ENCODE results near the gene SLC7A6.

The SLC7A6 gene

GRCh38 chr16:68257251-68257905 is 6.9 kb upstream of the SLC7A6 start:
- DNase-seq (ENCODE audit: low spot score) = no peak

- DNase-seq (ENCODE audit: low spot score) = peak; percentile 59
Measured at GRCh38 chr16:68257906-68258800, 6.2 kb upstream of the SLC7A6 start.

GRCh38 chr16:68259007-68259825 is 5.1 kb upstream of the SLC7A6 start:
- DNase-seq (ENCODE audit: low spot score) = no peak

GRCh38 chr16:68263559-68264127 is 683 bp upstream of the SLC7A6 start:
- DNase-seq (ENCODE audit: low spot score) = no peak

GRCh38 chr16:68265078-68265920 is 973 bp downstream of the SLC7A6 start:
- DNase-seq (ENCODE audit: low spot score) = peak; percentile 81

- no peak for DNase-seq (ENCODE audit: low spot score)
Measured at GRCh38 chr16:68267612-68268405, 3.5 kb downstream of the SLC7A6 start.

- DNase-seq (ENCODE audit: low spot score) = no peak
Measured at GRCh38 chr16:68269793-68270192, 5.5 kb downstream of the SLC7A6 start.

- no peak for DNase-seq (ENCODE audit: low spot score)
Measured at GRCh38 chr16:68270353-68270752, 6.0 kb downstream of the SLC7A6 start.

- no peak for DNase-seq (ENCODE audit: low spot score)
Measured at GRCh38 chr16:68272507-68273209, 8.3 kb downstream of the SLC7A6 start.

GRCh38 chr16:68273459-68273858 is 9.1 kb downstream of the SLC7A6 start:
- no peak for DNase-seq (ENCODE audit: low spot score)

- DNase-seq (ENCODE audit: low spot score) = no peak
Measured at GRCh38 chr16:68273896-68274295, 9.6 kb downstream of the SLC7A6 start.

GRCh38 chr16:68274441-68274840 is 10.1 kb downstream of the SLC7A6 start:
- DNase-seq (ENCODE audit: low spot score) = no peak

GRCh38 chr16:68275611-68276191 is 11.4 kb downstream of the SLC7A6 start:
- DNase-seq (ENCODE audit: low spot score) = no peak

GRCh38 chr16:68276223-68276622 is 11.9 kb downstream of the SLC7A6 start:
- no peak for DNase-seq (ENCODE audit: low spot score)

GRCh38 chr16:68279726-68280558 is 15.6 kb downstream of the SLC7A6 start:
- no peak for DNase-seq (ENCODE audit: low spot score)

- DNase-seq (ENCODE audit: low spot score) = no peak
Measured at GRCh38 chr16:68281368-68282063, 17.2 kb downstream of the SLC7A6 start.

GRCh38 chr16:68282064-68282452 is 17.7 kb downstream of the SLC7A6 start:
- no peak for DNase-seq (ENCODE audit: low spot score)

GRCh38 chr16:68283346-68283745 is 19.0 kb downstream of the SLC7A6 start:
- no peak for DNase-seq (ENCODE audit: low spot score)

Measured in GM03348 (cell line).